Dedifferentiated amniotic fluid mesenchymal stem cell (primary cell): ENCODE results near the gene CATSPERZ.
A peak's percentile ranks its signal among the peaks of the same experiment; 100 is the strongest.

Experiments used
- DNase-seq: peaks from one replicate; pipeline ENCODE4 v3.0.0-alpha.2; 2016; ENCODE audit errors: extremely low spot score

The CATSPERZ gene, protein sequence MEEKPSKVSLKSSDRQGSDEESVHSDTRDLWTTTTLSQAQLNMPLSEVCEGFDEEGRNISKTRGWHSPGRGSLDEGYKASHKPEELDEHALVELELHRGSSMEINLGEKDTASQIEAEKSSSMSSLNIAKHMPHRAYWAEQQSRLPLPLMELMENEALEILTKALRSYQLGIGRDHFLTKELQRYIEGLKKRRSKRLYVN

GRCh38 chr11:64299847-64300648, at the start of gene CATSPERZ:
Gene CATSPERZ (plus strand): TSS chr11:64300358. CDS start chr11:64300411, 53 bp downstream.
- no peak for DNase-seq

- no peak for DNase-seq
These were observed 49.6 kb upstream of the CATSPERZ start for GRCh38 chr11:64250415-64251015.

- DNase-seq, result peak; percentile 31
These were observed 49.0 kb upstream of the CATSPERZ start, which contains the start of gene PLCB3 for GRCh38 chr11:64251016-64251752. Gene PLCB3 (plus strand): TSS chr11:64251530. CDS start chr11:64251650, 120 bp downstream.

- no peak for DNase-seq
These were observed 48.5 kb upstream of the CATSPERZ start for GRCh38 chr11:64251753-64252002.

GRCh38 chr11:64252003-64252872, 47.9 kb upstream of the CATSPERZ start:
- no peak for DNase-seq

- DNase-seq, result no peak
These were observed 47.1 kb upstream of the CATSPERZ start for GRCh38 chr11:64253043-64253442.

GRCh38 chr11:64253481-64253880, 46.7 kb upstream of the CATSPERZ start:
- DNase-seq, result no peak

- no peak for DNase-seq
These were observed 45.8 kb upstream of the CATSPERZ start for GRCh38 chr11:64254326-64254725.

DNA sequence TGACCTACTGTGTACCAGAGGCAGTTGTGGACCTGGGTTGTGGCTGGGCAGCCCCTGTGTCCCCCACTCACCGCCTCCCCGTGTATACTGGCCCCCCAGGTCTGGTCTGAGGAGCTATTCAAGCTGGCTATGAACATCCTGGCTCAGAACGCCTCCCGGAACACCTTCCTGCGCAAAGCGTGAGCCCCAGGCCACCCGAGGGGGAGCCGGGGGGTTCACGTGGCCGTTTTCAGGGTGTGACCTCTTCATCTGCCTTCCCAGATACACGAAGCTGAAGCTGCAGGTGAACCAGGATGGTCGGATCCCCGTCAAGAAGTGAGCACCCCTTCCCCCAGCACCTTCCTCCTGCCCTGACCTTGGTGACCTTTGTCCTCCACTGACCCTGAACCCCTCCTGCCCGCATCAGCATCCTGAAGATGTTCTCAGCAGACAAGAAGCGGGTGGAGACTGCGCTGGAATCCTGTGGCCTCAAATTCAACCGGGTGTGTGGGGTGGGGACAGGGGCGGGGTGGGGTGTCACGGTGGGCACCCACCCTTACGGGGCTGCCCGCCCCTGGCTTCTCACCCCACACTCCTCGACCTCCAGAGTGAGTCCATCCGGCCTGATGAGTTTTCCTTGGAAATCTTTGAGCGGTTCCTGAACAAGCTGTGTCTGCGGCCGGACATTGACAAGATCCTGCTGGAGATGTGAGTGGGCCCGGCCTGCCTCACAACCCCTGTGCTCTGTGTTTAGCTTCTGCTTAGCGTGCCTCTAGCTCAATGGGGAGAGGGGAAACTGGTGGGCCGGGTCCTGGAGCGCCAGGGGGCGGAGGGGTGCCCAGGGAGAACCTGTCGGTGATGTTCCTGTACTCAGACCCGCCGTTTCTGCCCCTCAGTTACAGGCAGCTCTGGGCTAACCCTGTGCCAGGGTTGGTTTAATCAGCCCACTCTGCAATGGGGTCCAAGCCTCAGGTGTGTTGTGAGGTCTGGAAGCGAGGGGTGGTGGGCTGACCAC, 44.7 kb upstream of the CATSPERZ start:
- no peak for DNase-seq

DNA sequence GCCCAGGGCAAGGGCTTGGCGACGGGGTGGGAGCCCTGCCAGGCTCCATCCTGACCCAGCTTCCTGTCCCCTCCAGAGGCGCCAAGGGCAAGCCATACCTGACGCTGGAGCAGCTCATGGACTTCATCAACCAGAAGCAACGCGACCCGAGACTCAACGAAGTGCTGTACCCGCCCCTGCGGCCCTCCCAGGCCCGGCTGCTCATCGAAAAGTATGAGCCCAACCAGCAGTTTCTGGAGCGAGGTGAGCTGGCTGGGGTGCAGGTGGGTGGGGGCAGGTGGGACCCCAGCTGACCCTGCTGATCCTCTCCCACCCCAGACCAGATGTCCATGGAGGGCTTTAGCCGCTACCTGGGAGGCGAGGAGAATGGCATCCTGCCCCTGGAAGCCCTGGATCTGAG, 43.9 kb upstream of the CATSPERZ start:
- DNase-seq, result no peak

DNA sequence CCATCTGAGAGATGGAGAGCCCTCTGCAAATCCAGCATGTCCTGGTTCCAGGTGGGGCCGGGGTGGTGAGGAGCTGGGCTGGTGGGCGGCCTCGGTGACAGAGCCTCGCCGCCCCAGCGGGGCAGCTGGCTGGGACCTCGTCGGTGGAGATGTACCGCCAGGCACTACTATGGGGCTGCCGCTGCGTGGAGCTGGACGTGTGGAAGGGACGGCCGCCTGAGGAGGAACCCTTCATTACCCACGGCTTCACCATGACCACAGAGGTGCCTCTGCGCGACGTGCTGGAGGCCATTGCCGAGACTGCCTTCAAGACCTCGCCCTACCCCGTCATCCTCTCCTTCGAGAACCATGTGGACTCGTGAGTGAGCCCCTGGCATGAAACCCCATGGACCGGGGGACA, 41.8 kb upstream of the CATSPERZ start:
- no peak for DNase-seq

DNA sequence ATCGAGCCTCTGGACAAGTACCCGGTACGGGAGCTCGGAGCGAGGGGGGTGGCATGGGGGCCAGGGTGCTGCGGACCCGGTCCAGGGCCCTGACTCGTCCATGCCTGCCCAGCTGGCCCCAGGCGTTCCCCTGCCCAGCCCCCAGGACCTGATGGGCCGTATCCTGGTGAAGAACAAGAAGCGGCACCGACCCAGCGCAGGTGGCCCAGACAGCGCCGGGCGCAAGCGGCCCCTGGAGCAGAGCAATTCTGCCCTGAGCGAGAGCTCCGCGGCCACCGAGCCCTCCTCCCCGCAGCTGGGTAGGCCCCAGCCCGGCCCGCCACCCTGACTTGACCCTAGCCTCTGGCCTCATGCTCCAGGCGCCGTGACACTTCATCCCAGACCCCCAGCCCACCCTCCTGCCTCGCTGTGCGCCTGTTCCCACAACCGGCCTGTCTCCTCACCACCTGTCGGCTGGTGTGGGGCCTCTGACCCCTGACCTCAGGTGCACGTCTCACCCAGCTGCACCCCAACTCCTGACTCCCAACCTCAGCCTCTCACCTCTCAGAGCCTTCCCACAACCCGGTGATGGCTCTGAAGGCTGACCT, 41.1 kb upstream of the CATSPERZ start:
- DNase-seq, result no peak

GRCh38 chr11:64259533-64260067, 40.6 kb upstream of the CATSPERZ start:
- no peak for DNase-seq

DNA sequence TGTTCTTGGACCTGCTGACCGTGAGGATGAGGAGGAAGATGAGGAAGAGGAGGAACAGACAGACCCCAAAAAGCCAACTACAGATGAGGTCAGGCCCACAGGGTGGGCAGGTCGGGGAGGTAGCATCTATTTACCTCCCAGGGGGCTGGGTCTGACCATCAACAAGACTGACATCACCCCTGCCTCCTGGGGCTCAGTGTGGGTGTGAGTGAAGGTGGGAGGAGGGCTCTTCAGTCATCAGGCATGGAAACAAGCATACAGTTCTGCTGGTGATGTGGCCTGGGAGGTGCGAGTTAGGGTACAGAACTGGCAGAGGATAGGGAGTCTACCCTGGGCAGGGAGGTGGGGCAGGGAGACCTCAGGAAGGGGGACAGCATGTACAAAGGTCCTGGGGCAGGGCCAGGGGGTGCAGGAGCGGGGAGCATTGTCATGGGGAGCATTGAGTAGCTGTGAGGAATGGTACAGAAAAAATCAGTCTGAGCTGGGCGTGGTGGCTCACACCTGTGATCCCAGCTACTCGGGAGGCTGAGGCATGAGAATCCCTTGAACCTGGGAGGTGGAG, 39.9 kb upstream of the CATSPERZ start:
- no peak for DNase-seq

- no peak for DNase-seq
These were observed 38.5 kb upstream of the CATSPERZ start for GRCh38 chr11:64261556-64262080.

GRCh38 chr11:64262271-64263002, 37.7 kb upstream of the CATSPERZ start:
- DNase-seq, result no peak

GRCh38 chr11:64263021-64263946, 36.9 kb upstream of the CATSPERZ start:
- DNase-seq, result no peak
